MM.1S (cell line): Measurements from ENCODE around the gene SPOCK2.

Experiments
- DNase-seq: peaks from one replicate; pipeline ENCODE4 v3.0.0-alpha.2; 2015
- H2AFZ ChIP-seq: fragments of 300-600 bp; sonication (generic); 2 replicates; pipeline ENCODE4 v1.6.0; 2016; ENCODE audit warnings: antibody characterized with exemption, low read length
- H3F3A ChIP-seq: fragments of 300-600 bp; sonication (generic); 2 replicates; pipeline ENCODE4 v1.6.1; 2016; ENCODE audit warnings: mild to moderate bottlenecking, antibody characterized with exemption, low read length, moderate library complexity, mixed read lengths; ENCODE audit not compliant: insufficient read depth
- H3K27ac ChIP-seq: fragments of 300-600 bp; sonication (generic); 2 replicates; pipeline ENCODE4 v1.5.1; 2016; ENCODE audit warnings: mild to moderate bottlenecking, low read length
- H3K27me3 ChIP-seq: fragments of 300-600 bp; sonication (generic); replicated peaks from 2 replicates; pipeline ENCODE4 v1.6.0; 2016; ENCODE audit warnings: low read length; ENCODE audit not compliant: insufficient read depth
- H3K36me3 ChIP-seq: fragments of 300-600 bp; sonication (generic); replicated peaks from 2 replicates; pipeline ENCODE4 v1.6.1; 2016; ENCODE audit warnings: mild to moderate bottlenecking, low read length, mixed read lengths; ENCODE audit not compliant: insufficient read depth
- H3K4me1 ChIP-seq: fragments of 300-600 bp; sonication (generic); 2 replicates; pipeline ENCODE4 v1.6.1; 2016; ENCODE audit warnings: low read length, mixed read lengths
- H3K4me2 ChIP-seq: fragments of 300-600 bp; sonication (generic); 2 replicates; pipeline ENCODE4 v1.6.0; 2016; ENCODE audit warnings: low read depth, low read length
- H3K4me3 ChIP-seq: fragments of 300-600 bp; sonication (generic); 2 replicates; pipeline ENCODE4 v1.5.1; 2016; ENCODE audit warnings: low read length, mixed read lengths
- H3K79me2 ChIP-seq: fragments of 300-600 bp; sonication (generic); 2 replicates; pipeline ENCODE4 v1.6.1; 2016; ENCODE audit warnings: mixed run types, low read length, mixed read lengths
- H3K9ac ChIP-seq: fragments of 300-600 bp; sonication (generic); 2 replicates; pipeline ENCODE4 v1.6.1; 2016; ENCODE audit warnings: low read length, mixed read lengths
- H3K9me2 ChIP-seq: fragments of 300-600 bp; sonication (generic); replicated peaks from 2 replicates; pipeline ENCODE4 v1.6.1; 2016; ENCODE audit warnings: mild to moderate bottlenecking, low read length, mixed read lengths; ENCODE audit not compliant: insufficient read depth
- H3K9me3 ChIP-seq: fragments of 300-600 bp; sonication (generic); replicated peaks from 2 replicates; pipeline ENCODE4 v1.6.1; 2016; ENCODE audit warnings: mild to moderate bottlenecking, low read length, mixed read lengths; ENCODE audit not compliant: insufficient read depth
- H4K20me1 ChIP-seq: fragments of 300-600 bp; sonication (generic); 2 replicates; pipeline ENCODE4 v1.6.1; 2016; ENCODE audit warnings: mild to moderate bottlenecking, low read length, moderate library complexity, mixed read lengths; ENCODE audit not compliant: insufficient read depth
- CTCF ChIP-seq: fragments of 300-600 bp; sonication (generic); IDR thresholded peaks from 2 replicates; pipeline ENCODE4 v1.5.1; 2016; ENCODE audit warnings: antibody characterized with exemption, low read length, mixed read lengths
- EZH2 ChIP-seq: fragments of 300-600 bp; sonication (generic); optimal IDR thresholded peaks from 2 replicates; pipeline ENCODE3; 2017; ENCODE audit warnings: low read depth, mild to moderate bottlenecking, antibody characterized with exemption, low read length, mixed read lengths
- EZH2phosphoT487 ChIP-seq: fragments of 300-600 bp; sonication (generic); IDR thresholded peaks from 2 replicates; pipeline ENCODE4 v1.6.1; 2018; ENCODE audit warnings: antibody characterized with exemption, low read length

Gene SPOCK2

GRCh38 chr10:72088889-72089575 lies 681 bp upstream of the SPOCK2 start:
- Histone ChIP-seq H3K79me2 (no peaks in the 10 kb centered on the region), H2AFZ (no peak overlapping the region), H3K4me2 (no peak overlapping the region), H3K9me3 (no peaks in the 10 kb centered on the region), H3K27me3 (peaks cover 10% of the 10 kb centered on the region; the same call in 1 of the 2 replicates), H3K9ac (no peak overlapping the region), H3K36me3 (no peaks in the 10 kb centered on the region), H3F3A (no peaks in the 10 kb centered on the region), H3K9me2 (no peaks in the 10 kb centered on the region), H4K20me1 (no peaks in the 10 kb centered on the region), H3K27ac (no peak overlapping the region), H3K4me1 (no peaks in the 10 kb centered on the region), H3K4me3 (no peak overlapping the region)
- no peak for TF ChIP-seq EZH2
- TF ChIP-seq CTCF, result no peak
- no peak for TF ChIP-seq EZH2phosphoT487
- DNase-seq, result no peak

- H3K9ac ChIP-seq, result peak overlapping the region; percentile 16; the same call in 1 of the 2 replicates
- H3K79me2 ChIP-seq, result no peaks in the 10 kb centered on the region
- H3K4me2 ChIP-seq, result peak overlapping the region; percentile 55; the same call in 1 of the 2 replicates
- TF ChIP-seq EZH2phosphoT487, result no peak
- peak overlapping the region; percentile 49; the same call in 1 of the 2 replicates for H3K4me3 ChIP-seq
- H3F3A ChIP-seq, result no peaks in the 10 kb centered on the region
- peaks cover 10% of the 10 kb centered on the region; the same call in 1 of the 2 replicates for H3K27me3 ChIP-seq
- no peak overlapping the region for H3K27ac ChIP-seq
- no peaks in the 10 kb centered on the region for H3K9me3 ChIP-seq
- H3K9me2 ChIP-seq, result no peaks in the 10 kb centered on the region
- H3K36me3 ChIP-seq, result no peaks in the 10 kb centered on the region
- 0 out of 2 replicates have a peak overlapping the region, but pooled peaks have one; percentile 35 for H2AFZ ChIP-seq
- no peaks in the 10 kb centered on the region for H4K20me1 ChIP-seq
- no peak for DNase-seq
- no peaks in the 10 kb centered on the region for H3K4me1 ChIP-seq
Observed at GRCh38 chr10:72087392-72087968, 871 bp downstream of the SPOCK2 start.

- Histone ChIP-seq H3K4me3 (peak overlapping the region; percentile 49; the same call in 1 of the 2 replicates), H3K36me3 (no peaks in the 10 kb centered on the region), H4K20me1 (no peaks in the 10 kb centered on the region), H2AFZ (0 out of 2 replicates have a peak overlapping the region, but pooled peaks have one; percentile 35), H3F3A (no peaks in the 10 kb centered on the region), H3K9me3 (no peaks in the 10 kb centered on the region), H3K4me1 (no peaks in the 10 kb centered on the region), H3K27me3 (peaks cover 10% of the 10 kb centered on the region; the same call in 1 of the 2 replicates), H3K9me2 (no peaks in the 10 kb centered on the region), H3K27ac (no peak overlapping the region), H3K9ac (peak overlapping the region; percentile 16; the same call in 1 of the 2 replicates), H3K79me2 (no peaks in the 10 kb centered on the region), H3K4me2 (peak overlapping the region; percentile 55; the same call in 1 of the 2 replicates)
- DNase-seq, result no peak
- TF ChIP-seq CTCF (no peak), EZH2 (no peak), EZH2phosphoT487 (no peak)
Observed at GRCh38 chr10:72086466-72087391, 1.6 kb downstream of the SPOCK2 start.
